ENCODE measurements around the gene ANKRD11.
"Not testable (repeated sequence)": the region's sequence is repeated elsewhere in the genome, so short reads cannot be mapped to it uniquely, and the experiment has no call there.

The ANKRD11 gene

DNA sequence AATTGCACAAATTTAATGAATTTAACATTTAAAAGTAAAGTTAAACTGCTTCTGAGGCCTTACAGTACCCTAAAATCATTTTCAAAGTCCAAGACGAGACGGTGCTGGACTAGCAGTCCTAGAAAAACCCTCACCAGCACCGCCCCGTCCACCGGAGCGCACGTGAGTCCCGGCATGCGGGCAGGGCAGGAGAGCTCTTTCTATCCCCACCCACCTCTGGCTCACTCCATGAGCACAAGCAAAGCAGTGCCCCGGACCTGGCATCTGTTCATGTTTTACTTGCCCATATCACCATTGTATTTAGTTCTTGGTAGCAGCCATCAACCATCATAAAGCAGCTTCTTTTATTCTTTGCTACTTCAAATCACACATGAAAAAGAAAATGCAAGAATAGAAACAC lies 41.7 kb downstream of the ANKRD11 start:
- DNase-seq = no peak

DNA sequence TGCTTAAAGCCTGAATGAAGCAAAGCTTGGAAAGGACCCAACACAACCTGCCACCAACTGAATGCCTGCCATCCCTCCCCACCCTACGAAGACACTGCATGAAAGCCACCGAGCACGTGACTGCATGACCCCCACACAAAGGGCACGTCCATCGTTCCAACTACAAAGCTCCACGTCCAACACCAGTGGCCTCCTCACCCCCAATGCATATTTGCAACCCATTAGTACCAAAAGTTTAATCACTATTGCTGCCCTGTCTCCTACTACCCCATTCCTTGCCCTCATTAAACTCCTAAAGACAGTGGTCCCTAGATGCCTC lies 43.4 kb downstream of the ANKRD11 start:
- no peak for DNase-seq

GRCh38 chr16:89446136-89446974 lies 44.0 kb downstream of the ANKRD11 start:
- DNase-seq = no peak

- no peak for DNase-seq
Measured at GRCh38 chr16:89445166-89445565, 45.2 kb downstream of the ANKRD11 start.

GRCh38 chr16:89444728-89445127 lies 45.6 kb downstream of the ANKRD11 start:
- DNase-seq = no peak

DNA sequence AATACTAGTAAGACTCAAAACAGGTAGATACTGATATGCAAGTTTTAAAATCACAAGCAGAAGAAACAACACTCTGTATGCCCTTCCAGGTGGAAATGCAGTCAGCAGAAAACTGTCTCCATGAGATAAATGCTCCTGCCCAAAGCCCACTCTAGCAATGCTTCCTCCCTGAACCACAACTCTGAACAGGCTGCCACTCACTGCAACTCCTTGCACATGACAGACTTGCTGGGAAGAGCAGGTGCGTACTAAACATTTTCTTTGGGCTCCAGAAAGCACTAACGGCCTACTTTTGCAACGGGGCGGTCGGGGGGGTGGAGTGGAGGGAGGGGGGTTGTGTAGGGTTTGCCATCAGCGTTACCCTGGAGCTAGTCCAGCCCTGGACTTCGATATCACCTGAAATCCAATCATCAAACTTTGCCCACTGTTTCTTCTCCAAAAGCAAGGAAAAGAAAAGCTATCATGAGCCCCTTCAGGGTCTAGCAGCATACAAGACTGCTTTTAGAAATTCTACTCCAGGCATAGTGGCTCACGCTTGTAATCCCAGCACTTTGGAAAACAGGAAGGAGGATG lies 46.1 kb downstream of the ANKRD11 start:
- no peak for DNase-seq

GRCh38 chr16:89443727-89444084 lies 46.7 kb downstream of the ANKRD11 start:
- no peak for DNase-seq

- DNase-seq = no peak
Measured at GRCh38 chr16:89442990-89443726, 47.2 kb downstream of the ANKRD11 start.

GRCh38 chr16:89442588-89442987 lies 47.8 kb downstream of the ANKRD11 start:
- no peak for DNase-seq

DNA sequence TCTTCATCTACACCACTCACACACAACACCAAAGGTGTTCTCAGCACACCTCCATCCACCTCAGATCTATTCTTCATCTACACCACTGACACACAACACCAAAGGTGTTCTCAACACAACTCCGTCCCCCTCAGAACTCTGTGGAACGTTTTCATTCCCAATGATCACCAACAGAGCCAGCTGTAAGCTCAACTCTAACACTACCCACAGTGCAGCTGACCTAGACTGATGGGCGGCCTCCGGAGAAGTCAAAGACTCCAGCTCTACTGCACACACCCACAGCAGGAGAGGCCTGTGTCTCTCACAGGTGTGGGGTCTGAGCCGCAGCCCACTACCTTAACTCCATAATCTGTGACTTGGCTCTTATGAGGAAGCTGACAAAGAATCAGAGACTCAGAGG lies 50.7 kb downstream of the ANKRD11 start:
- DNase-seq = no peak

GRCh38 chr16:89437991-89438390 lies 52.4 kb downstream of the ANKRD11 start:
- DNase-seq = no peak

GRCh38 chr16:89437251-89437987 lies 52.9 kb downstream of the ANKRD11 start:
- no peak for DNase-seq

DNA sequence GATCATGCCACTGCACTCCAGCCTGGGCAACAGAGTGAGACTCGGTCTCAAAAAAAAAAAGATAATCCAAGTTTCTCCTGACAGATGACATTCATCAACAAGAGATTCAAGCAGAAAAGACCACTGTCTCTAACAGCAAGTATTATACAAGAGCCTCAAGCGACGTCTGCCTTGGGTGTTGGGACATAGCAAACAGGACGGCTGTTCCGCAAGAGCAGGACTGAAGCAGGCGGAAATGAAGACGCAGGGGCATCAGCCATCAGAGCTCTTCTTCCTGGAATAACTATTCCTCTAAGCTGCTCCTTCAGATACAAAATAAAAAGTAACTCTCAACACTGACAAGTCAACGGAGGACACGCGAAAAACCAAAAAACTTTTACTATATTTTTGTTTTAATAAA lies 54.0 kb downstream of the ANKRD11 start:
- DNase-seq = no peak

GRCh38 chr16:89435059-89435458 lies 55.3 kb downstream of the ANKRD11 start:
- DNase-seq = not testable (repeated sequence)

DNA sequence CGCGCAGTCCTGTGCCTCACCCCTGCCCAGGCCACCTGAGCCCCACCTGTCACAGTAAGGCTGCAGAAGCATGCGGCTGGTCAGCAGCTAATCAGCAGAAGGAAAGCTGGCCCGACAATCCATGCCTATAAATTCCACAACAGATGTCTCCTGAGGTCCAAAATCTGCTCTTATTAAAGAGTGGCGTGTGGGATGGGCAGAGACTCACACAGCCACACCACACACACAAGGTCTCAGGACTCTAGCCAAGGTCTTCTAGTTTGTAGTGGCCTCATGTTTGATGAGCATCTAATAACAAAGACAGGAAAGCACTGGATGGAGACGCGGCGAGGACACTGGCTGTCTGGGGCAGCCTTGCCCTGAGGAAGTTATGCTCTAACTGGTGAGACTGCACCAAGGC lies 55.9 kb downstream of the ANKRD11 start:
- DNase-seq = no peak

DNA sequence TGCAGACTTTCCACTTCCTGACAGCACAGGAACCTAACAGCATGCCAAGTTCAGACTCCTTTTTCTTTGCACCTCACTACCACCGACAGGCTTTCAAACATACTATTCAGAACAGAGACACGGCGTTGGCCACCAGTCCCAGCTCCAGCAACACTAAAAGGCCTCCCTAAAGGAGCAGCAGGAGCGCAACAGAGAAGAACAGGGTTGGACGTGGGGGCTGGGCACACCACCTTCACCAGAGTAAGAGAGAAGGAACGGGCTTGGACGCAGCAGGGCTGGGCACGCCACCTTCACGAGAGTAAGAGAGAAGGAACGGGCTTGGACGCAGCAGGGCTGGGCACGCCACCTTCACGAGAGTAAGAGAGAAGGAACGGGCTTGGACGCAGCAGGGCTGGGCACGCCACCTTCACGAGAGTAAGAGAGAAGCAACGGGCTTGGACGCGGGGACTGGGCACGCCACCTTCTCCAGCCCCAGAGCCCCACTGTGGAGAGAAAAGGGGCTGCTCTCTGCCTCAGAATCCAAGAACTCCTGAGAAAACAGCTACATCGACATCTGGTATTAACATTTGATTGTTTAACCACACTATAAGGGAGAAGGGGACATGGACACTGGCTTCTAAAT lies 56.9 kb downstream of the ANKRD11 start:
- DNase-seq = not testable (repeated sequence)

- DNase-seq = no peak
Measured at GRCh38 chr16:89431630-89432029, 58.7 kb downstream of the ANKRD11 start.

- no peak for DNase-seq
Measured at GRCh38 chr16:89431158-89431584, 59.2 kb downstream of the ANKRD11 start.

GRCh38 chr16:89430436-89431157 lies 59.8 kb downstream of the ANKRD11 start:
- no peak for DNase-seq

GRCh38 chr16:89428605-89429004 lies 61.8 kb downstream of the ANKRD11 start:
- DNase-seq = not testable (repeated sequence)

GRCh38 chr16:89426736-89427530 lies 63.4 kb downstream of the ANKRD11 start:
- DNase-seq = no peak

All from NCI-H187 (cell line).